ENCODE measurements around the gene EPAS1. TPM values are rescaled to one million over a fixed set of nuclear protein-coding genes. Genes with fewer than 3 reads are reported as not detected.

The EPAS1 gene
- polyA plus RNA-seq, 2 donors: 24.7 to 47.4 TPM

- Histone ChIP-seq H3K4me1 (ENCODE audit: control insufficient read depth in 2 of 2, insufficient read depth in 2 of 2, low read length in 1 of 2) (peaks cover 5% of the 10 kb centered on the region in 2 donors), H3K4me3 (ENCODE audit: low read depth in 1 of 2, low read length in 2 of 2) (no peak overlapping the region), H3K27me3 (ENCODE audit: control insufficient read depth in 1 of 2, insufficient read depth in 2 of 2, low read length in 2 of 2) (no peaks in the 10 kb centered on the region), H3K36me3 (ENCODE audit: control insufficient read depth in 2 of 2, insufficient read depth in 2 of 2, low read length in 1 of 2) (no peaks in the 10 kb centered on the region), H3K27ac (ENCODE audit: low read depth in 2 of 2, low read length in 1 of 2) (no peak overlapping the region), H3K9me3 (ENCODE audit: control insufficient read depth in 2 of 2, insufficient read depth in 1 of 2, low read depth in 1 of 2, low read length in 1 of 2) (no peaks in the 10 kb centered on the region)
- 97% methylated on average over 1 of the region's 1 CpG for WGBS, 2 donors
Observed at GRCh38 chr2:46284260-46284659, 12.9 kb upstream of the EPAS1 start.

DNA sequence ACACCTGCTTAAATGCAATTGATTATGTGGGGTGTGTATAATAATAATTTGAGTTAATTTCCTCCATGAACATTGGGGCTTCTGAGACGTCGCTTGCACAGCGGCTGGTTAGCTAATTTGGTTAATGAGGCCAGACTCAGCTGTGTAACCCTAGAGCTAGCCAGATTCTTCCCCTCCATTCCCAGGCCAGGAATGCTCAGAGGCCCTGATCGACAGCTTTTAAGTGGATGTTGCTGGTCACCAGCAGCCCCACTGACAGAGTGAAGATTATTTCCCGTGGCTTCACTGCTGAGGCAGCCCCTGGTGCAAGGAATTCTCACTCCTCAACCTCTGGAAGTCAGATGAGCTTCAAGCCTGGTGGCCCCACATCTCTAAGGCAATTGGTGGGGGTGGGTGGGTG lies 12.4 kb upstream of the EPAS1 start:
- Histone ChIP-seq H3K4me1 (ENCODE audit: control insufficient read depth in 2 of 2, insufficient read depth in 2 of 2, low read length in 1 of 2) (peaks cover 5% of the 10 kb centered on the region in 2 donors), H3K9me3 (ENCODE audit: control insufficient read depth in 2 of 2, insufficient read depth in 1 of 2, low read depth in 1 of 2, low read length in 1 of 2) (no peaks in the 10 kb centered on the region), H3K27me3 (ENCODE audit: control insufficient read depth in 1 of 2, insufficient read depth in 2 of 2, low read length in 2 of 2) (no peaks in the 10 kb centered on the region), H3K4me3 (ENCODE audit: low read depth in 1 of 2, low read length in 2 of 2) (no peak overlapping the region), H3K36me3 (ENCODE audit: control insufficient read depth in 2 of 2, insufficient read depth in 2 of 2, low read length in 1 of 2) (no peaks in the 10 kb centered on the region), H3K27ac (ENCODE audit: low read depth in 2 of 2, low read length in 1 of 2) (no peak overlapping the region)
- WGBS, 2 donors: 87 to 90% methylated on average over 5 of the region's 5 CpGs

- H3K27ac ChIP-seq (ENCODE audit: low read depth in 2 of 2, low read length in 1 of 2): peak overlapping the region in 1 of 2 donors; percentile 50
- H3K36me3 ChIP-seq (ENCODE audit: control insufficient read depth in 2 of 2, insufficient read depth in 2 of 2, low read length in 1 of 2): no peaks in the 10 kb centered on the region
- peaks cover 5% of the 10 kb centered on the region in 2 donors for H3K4me1 ChIP-seq (ENCODE audit: control insufficient read depth in 2 of 2, insufficient read depth in 2 of 2, low read length in 1 of 2)
- H3K4me3 ChIP-seq (ENCODE audit: low read depth in 1 of 2, low read length in 2 of 2): no peak overlapping the region
- H3K9me3 ChIP-seq (ENCODE audit: control insufficient read depth in 2 of 2, insufficient read depth in 1 of 2, low read depth in 1 of 2, low read length in 1 of 2): no peaks in the 10 kb centered on the region
- WGBS, 2 donors: 64 to 77% methylated on average over 3 of the region's 3 CpGs
- H3K27me3 ChIP-seq (ENCODE audit: control insufficient read depth in 1 of 2, insufficient read depth in 2 of 2, low read length in 2 of 2): no peaks in the 10 kb centered on the region
Observed at GRCh38 chr2:46286715-46287114, 10.5 kb upstream of the EPAS1 start.

- Histone ChIP-seq H3K36me3 (ENCODE audit: control insufficient read depth in 2 of 2, insufficient read depth in 2 of 2, low read length in 1 of 2) (no peaks in the 10 kb centered on the region), H3K9me3 (ENCODE audit: control insufficient read depth in 2 of 2, insufficient read depth in 1 of 2, low read depth in 1 of 2, low read length in 1 of 2) (no peaks in the 10 kb centered on the region), H3K4me1 (ENCODE audit: control insufficient read depth in 2 of 2, insufficient read depth in 2 of 2, low read length in 1 of 2) (peaks cover 5% of the 10 kb centered on the region in 2 donors), H3K4me3 (ENCODE audit: low read depth in 1 of 2, low read length in 2 of 2) (no peak overlapping the region), H3K27me3 (ENCODE audit: control insufficient read depth in 1 of 2, insufficient read depth in 2 of 2, low read length in 2 of 2) (no peaks in the 10 kb centered on the region), H3K27ac (ENCODE audit: low read depth in 2 of 2, low read length in 1 of 2) (no peak overlapping the region)
- 93% methylated on average over 5 of the region's 5 CpGs for WGBS, 2 donors
Observed at GRCh38 chr2:46290078-46290477, 7.1 kb upstream of the EPAS1 start.

DNA sequence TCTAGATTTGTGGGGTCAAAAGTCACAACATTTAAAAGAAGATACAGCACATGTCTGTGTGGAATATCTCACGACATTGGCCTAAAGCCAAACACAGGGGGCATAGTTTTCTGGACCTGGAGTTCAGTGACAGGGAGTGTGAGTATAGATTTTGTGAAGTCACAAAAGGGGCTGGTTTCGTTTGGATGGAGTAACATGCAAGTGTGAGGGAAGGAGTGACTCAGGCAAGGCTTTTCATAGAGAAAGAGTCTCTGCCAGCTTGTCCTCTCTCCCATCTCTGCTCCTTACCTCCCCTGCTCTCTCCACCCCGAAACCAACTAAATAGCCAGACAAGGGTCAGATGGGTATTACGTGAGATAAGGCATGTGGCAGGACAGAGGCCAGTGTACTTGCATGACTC lies 3.7 kb upstream of the EPAS1 start:
- no peaks in the 10 kb centered on the region for H3K9me3 ChIP-seq (ENCODE audit: control insufficient read depth in 2 of 2, insufficient read depth in 1 of 2, low read depth in 1 of 2, low read length in 1 of 2)
- no peak overlapping the region for H3K4me3 ChIP-seq (ENCODE audit: low read depth in 1 of 2, low read length in 2 of 2)
- H3K27me3 ChIP-seq (ENCODE audit: control insufficient read depth in 1 of 2, insufficient read depth in 2 of 2, low read length in 2 of 2): no peaks in the 10 kb centered on the region
- no peak overlapping the region for H3K27ac ChIP-seq (ENCODE audit: low read depth in 2 of 2, low read length in 1 of 2)
- H3K4me1 ChIP-seq (ENCODE audit: control insufficient read depth in 2 of 2, insufficient read depth in 2 of 2, low read length in 1 of 2): no peaks in the 10 kb centered on the region
- H3K36me3 ChIP-seq (ENCODE audit: control insufficient read depth in 2 of 2, insufficient read depth in 2 of 2, low read length in 1 of 2): no peaks in the 10 kb centered on the region
- WGBS, 2 donors: 77 to 81% methylated on average over 4 of the region's 4 CpGs

DNA sequence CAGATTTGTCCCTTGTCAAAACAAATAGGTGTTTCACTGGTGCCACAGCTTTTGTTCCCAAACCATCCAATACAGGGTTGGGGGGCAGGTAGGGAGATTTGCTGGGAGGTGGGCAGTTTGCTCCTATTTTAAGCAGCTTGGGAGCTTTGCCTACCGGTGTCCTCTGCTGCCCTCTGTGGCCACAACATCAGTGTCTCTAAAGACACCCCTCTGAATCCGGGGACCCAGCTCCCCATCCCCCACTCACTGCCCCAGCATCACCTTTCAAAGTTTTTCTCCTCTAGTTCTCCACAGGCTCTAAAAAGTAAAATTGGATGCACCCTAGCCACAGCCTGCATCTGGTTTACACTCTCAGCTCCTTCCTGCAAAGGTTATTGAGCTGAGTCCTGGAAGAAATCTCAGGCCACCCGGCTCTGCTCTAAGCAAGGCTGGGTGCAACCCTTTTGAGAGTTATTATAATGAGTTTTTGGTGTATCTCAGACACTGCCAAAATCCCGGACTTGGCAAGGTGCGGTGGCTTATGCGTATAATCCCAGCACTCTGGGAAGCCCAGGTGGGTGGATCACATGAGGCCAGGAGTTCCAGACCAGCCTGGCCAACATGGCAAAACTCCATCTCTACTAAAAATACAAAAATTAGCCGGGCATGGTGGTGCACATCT lies 2.9 kb upstream of the EPAS1 start:
- no peak overlapping the region for H3K4me3 ChIP-seq (ENCODE audit: low read depth in 1 of 2, low read length in 2 of 2)
- no peak overlapping the region for H3K27ac ChIP-seq (ENCODE audit: low read depth in 2 of 2, low read length in 1 of 2)
- no peaks in the 10 kb centered on the region for H3K9me3 ChIP-seq (ENCODE audit: control insufficient read depth in 2 of 2, insufficient read depth in 1 of 2, low read depth in 1 of 2, low read length in 1 of 2)
- WGBS, 2 donors: 39 to 56% methylated on average over 7 of the region's 7 CpGs
- no peaks in the 10 kb centered on the region for H3K27me3 ChIP-seq (ENCODE audit: control insufficient read depth in 1 of 2, insufficient read depth in 2 of 2, low read length in 2 of 2)
- H3K4me1 ChIP-seq (ENCODE audit: control insufficient read depth in 2 of 2, insufficient read depth in 2 of 2, low read length in 1 of 2): no peaks in the 10 kb centered on the region
- H3K36me3 ChIP-seq (ENCODE audit: control insufficient read depth in 2 of 2, insufficient read depth in 2 of 2, low read length in 1 of 2): no peaks in the 10 kb centered on the region

DNA sequence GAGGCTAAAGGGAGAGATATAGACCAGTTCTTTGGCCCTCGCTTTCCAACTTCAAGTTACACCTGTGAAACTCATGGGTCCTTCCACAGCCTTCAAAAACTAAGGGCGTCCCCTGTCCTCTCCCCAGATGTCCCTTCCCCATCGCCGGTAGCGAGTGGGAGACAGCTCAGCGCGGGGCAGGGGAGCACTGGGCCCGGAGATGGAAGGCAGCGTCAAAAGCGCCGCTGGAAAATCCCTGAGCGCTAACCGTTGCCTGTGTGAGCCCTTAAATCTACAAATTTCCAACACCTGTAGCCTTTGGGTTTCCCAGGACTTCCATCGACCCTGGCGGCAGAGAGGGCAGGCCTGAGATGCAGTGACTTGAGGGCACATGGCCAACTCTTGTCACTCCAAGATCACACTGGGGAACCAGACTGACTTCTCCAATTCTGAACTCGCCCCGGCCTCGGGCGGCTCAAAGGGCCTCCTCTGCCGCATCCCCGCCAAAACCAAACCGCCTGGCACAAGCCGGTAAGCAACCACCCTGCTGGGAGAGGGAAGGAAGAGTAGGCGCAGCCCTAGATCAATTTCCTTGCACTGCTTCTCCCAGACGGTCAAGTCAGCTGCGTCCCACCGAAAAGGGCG lies 879 bp upstream of the EPAS1 start:
- 29 to 34% methylated on average over 28 of the region's 28 CpGs for WGBS, 2 donors
- Histone ChIP-seq H3K27me3 (ENCODE audit: control insufficient read depth in 1 of 2, insufficient read depth in 2 of 2, low read length in 2 of 2) (no peaks in the 10 kb centered on the region), H3K27ac (ENCODE audit: low read depth in 2 of 2, low read length in 1 of 2) (peak overlapping the region; percentile 90 to 93)

GRCh38 chr2:46297546-46298271 lies 502 bp downstream of the EPAS1 start:
- H3K36me3 ChIP-seq (ENCODE audit: control insufficient read depth in 2 of 2, insufficient read depth in 2 of 2, low read length in 1 of 2): no peaks in the 10 kb centered on the region

More for the DNA sequence above, 879 bp upstream of the EPAS1 start:
- H3K4me3 ChIP-seq (ENCODE audit: low read depth in 1 of 2, low read length in 2 of 2): peak overlapping the region; percentile 73 to 75
- H3K4me1 ChIP-seq (ENCODE audit: control insufficient read depth in 2 of 2, insufficient read depth in 2 of 2, low read length in 1 of 2): no peaks in the 10 kb centered on the region
- no peaks in the 10 kb centered on the region for H3K9me3 ChIP-seq (ENCODE audit: control insufficient read depth in 2 of 2, insufficient read depth in 1 of 2, low read depth in 1 of 2, low read length in 1 of 2)
- H3K36me3 ChIP-seq (ENCODE audit: control insufficient read depth in 2 of 2, insufficient read depth in 2 of 2, low read length in 1 of 2): no peaks in the 10 kb centered on the region

DNA sequence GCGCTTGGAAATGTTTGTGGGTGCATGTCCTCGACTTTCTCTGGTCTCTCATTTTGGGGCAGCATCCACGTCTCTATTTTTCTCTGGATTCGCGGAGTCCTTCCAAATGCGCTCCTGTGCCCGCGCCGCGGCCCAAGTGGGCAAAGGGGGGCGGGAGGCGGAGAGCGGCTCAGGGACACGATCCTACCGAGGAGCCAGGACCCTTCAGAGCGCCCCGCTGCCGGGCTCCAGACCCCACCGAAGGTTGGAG lies 990 bp downstream of the EPAS1 start:
- Histone ChIP-seq H3K27ac (ENCODE audit: low read depth in 2 of 2, low read length in 1 of 2) (peak overlapping the region; percentile 96), H3K27me3 (ENCODE audit: control insufficient read depth in 1 of 2, insufficient read depth in 2 of 2, low read length in 2 of 2) (no peaks in the 10 kb centered on the region)
- WGBS, 2 donors: 0 to 1% methylated on average over 19 of the region's 19 CpGs

More at GRCh38 chr2:46297546-46298271, 502 bp downstream of the EPAS1 start:
- no peaks in the 10 kb centered on the region for H3K9me3 ChIP-seq (ENCODE audit: control insufficient read depth in 2 of 2, insufficient read depth in 1 of 2, low read depth in 1 of 2, low read length in 1 of 2)
- no peaks in the 10 kb centered on the region for H3K4me1 ChIP-seq (ENCODE audit: control insufficient read depth in 2 of 2, insufficient read depth in 2 of 2, low read length in 1 of 2)
- H3K27ac ChIP-seq (ENCODE audit: low read depth in 2 of 2, low read length in 1 of 2): peak overlapping the region; percentile 96
- peak overlapping the region; percentile 73 to 78 for H3K4me3 ChIP-seq (ENCODE audit: low read depth in 1 of 2, low read length in 2 of 2)
- 0 to 1% methylated on average over 65 of the region's 65 CpGs for WGBS, 2 donors
- no peaks in the 10 kb centered on the region for H3K27me3 ChIP-seq (ENCODE audit: control insufficient read depth in 1 of 2, insufficient read depth in 2 of 2, low read length in 2 of 2)

More for the DNA sequence above, 990 bp downstream of the EPAS1 start:
- Histone ChIP-seq H3K9me3 (ENCODE audit: control insufficient read depth in 2 of 2, insufficient read depth in 1 of 2, low read depth in 1 of 2, low read length in 1 of 2) (no peaks in the 10 kb centered on the region), H3K4me3 (ENCODE audit: low read depth in 1 of 2, low read length in 2 of 2) (peak overlapping the region; percentile 73 to 78), H3K4me1 (ENCODE audit: control insufficient read depth in 2 of 2, insufficient read depth in 2 of 2, low read length in 1 of 2) (no peaks in the 10 kb centered on the region), H3K36me3 (ENCODE audit: control insufficient read depth in 2 of 2, insufficient read depth in 2 of 2, low read length in 1 of 2) (no peaks in the 10 kb centered on the region)

Measured in esophagus (tissue), 2 donors.